Measurements from ENCODE around the gene C1orf21. TPM values are rescaled to one million over a fixed set of nuclear protein-coding genes. Genes with fewer than 3 reads are reported as not detected.

Gene C1orf21
- polyA plus RNA-seq, 1 donor (not counting 4 experiments of a cell fraction or from before 2014, with no cell fraction given) = 44.3 TPM

GRCh38 chr1:184482136-184482535 is 95.3 kb downstream of the C1orf21 start:
- peaks cover 10% of the 10 kb centered on the region for H3K79me2 ChIP-seq (ENCODE audit: control insufficient read depth, insufficient read depth, low read length)
- no peak overlapping the region for H2AFZ ChIP-seq (ENCODE audit: control insufficient read depth, low read length)
- H3K9me3 ChIP-seq (ENCODE audit: control insufficient read depth, low read depth, low read length) = no peaks in the 10 kb centered on the region
- no peak overlapping the region for H3K4me3 ChIP-seq (ENCODE audit: control insufficient read depth in 2 of 3, extremely low read depth in 1 of 3, insufficient read depth in 2 of 3, low read depth in 1 of 3, low read length in 3 of 3)
- TF ChIP-seq EZH2 (IDR thresholded peaks at IDR 0.05; ENCODE audit: low read length) = no peak
- TF ChIP-seq CTCF (optimal IDR thresholded peaks at IDR 0.05 in 1 of 3, IDR thresholded peaks at IDR 0.05 in 1 of 3, conservative IDR thresholded peaks at IDR 0.05 in 1 of 3; ENCODE audit: extremely low read depth in 1 of 3, insufficient read depth in 2 of 3, low read length in 3 of 3) = no peak
- no peak overlapping the region for H3K27ac ChIP-seq (ENCODE audit: control insufficient read depth, insufficient read depth, low read length)
- H3K27me3 ChIP-seq (ENCODE audit: control insufficient read depth, extremely low read depth, insufficient read depth, low read length) = no peaks in the 10 kb centered on the region
- H3K36me3 ChIP-seq (ENCODE audit: control insufficient read depth in 2 of 2, extremely low read depth in 1 of 2, insufficient read depth in 2 of 2, low read length in 2 of 2) = peaks cover 0 to 3% of the 10 kb centered on the region in 2 experiments
- H3K9me1 ChIP-seq (ENCODE audit: control insufficient read depth, extremely low read depth, insufficient read depth, low read length) = no peaks in the 10 kb centered on the region
- no peaks in the 10 kb centered on the region for H4K20me1 ChIP-seq (ENCODE audit: control insufficient read depth, extremely low read depth, insufficient read depth, low read length)
- H3K9ac ChIP-seq (ENCODE audit: control insufficient read depth, extremely low read depth, insufficient read depth, low read length) = no peak overlapping the region
- DNase-seq (ENCODE audit: low read depth, low spot score) (no peak), FAIRE-seq (no peak)
- dilution Hi-C loops (cut with MboI; ENCODE audit: extremely low pct_ligation_motif_present, low sequenced_read_pairs) = no loop called here
- peaks cover 22% of the 10 kb centered on the region for H3K4me1 ChIP-seq (ENCODE audit: control insufficient read depth, extremely low read depth, insufficient read depth, low read length)
- H3K4me2 ChIP-seq (ENCODE audit: control insufficient read depth, extremely low read depth, insufficient read depth, low read depth, low read length) = no peak overlapping the region

GRCh38 chr1:184483101-184483683 is 96.4 kb downstream of the C1orf21 start:
- no peaks in the 10 kb centered on the region for H3K9me3 ChIP-seq (ENCODE audit: control insufficient read depth, low read depth, low read length)
- H3K4me1 ChIP-seq (ENCODE audit: control insufficient read depth, extremely low read depth, insufficient read depth, low read length) = peaks cover 22% of the 10 kb centered on the region
- dilution Hi-C loops (cut with MboI; ENCODE audit: extremely low pct_ligation_motif_present, low sequenced_read_pairs) = no loop called here
- no peak overlapping the region for H3K4me2 ChIP-seq (ENCODE audit: control insufficient read depth, extremely low read depth, insufficient read depth, low read depth, low read length)
- no peaks in the 10 kb centered on the region for H4K20me1 ChIP-seq (ENCODE audit: control insufficient read depth, extremely low read depth, insufficient read depth, low read length)
- H2AFZ ChIP-seq (ENCODE audit: control insufficient read depth, low read length) = no peak overlapping the region
- FAIRE-seq (no peak), DNase-seq (ENCODE audit: low read depth, low spot score) (no peak)
- peaks cover 20% of the 10 kb centered on the region for H3K79me2 ChIP-seq (ENCODE audit: control insufficient read depth, insufficient read depth, low read length)
- no peaks in the 10 kb centered on the region for H3K9me1 ChIP-seq (ENCODE audit: control insufficient read depth, extremely low read depth, insufficient read depth, low read length)
- H3K27ac ChIP-seq (ENCODE audit: control insufficient read depth, insufficient read depth, low read length) = no peak overlapping the region
- no peak overlapping the region for H3K9ac ChIP-seq (ENCODE audit: control insufficient read depth, extremely low read depth, insufficient read depth, low read length)
- H3K36me3 ChIP-seq (ENCODE audit: control insufficient read depth in 2 of 2, extremely low read depth in 1 of 2, insufficient read depth in 2 of 2, low read length in 2 of 2) = peaks cover 0 to 2% of the 10 kb centered on the region in 2 experiments
- H3K27me3 ChIP-seq (ENCODE audit: control insufficient read depth, extremely low read depth, insufficient read depth, low read length) = no peaks in the 10 kb centered on the region
- TF ChIP-seq EZH2 (IDR thresholded peaks at IDR 0.05; ENCODE audit: low read length) = no peak
- TF ChIP-seq CTCF (optimal IDR thresholded peaks at IDR 0.05 in 1 of 3, IDR thresholded peaks at IDR 0.05 in 1 of 3, conservative IDR thresholded peaks at IDR 0.05 in 1 of 3; ENCODE audit: extremely low read depth in 1 of 3, insufficient read depth in 2 of 3, low read length in 3 of 3) = no peak
- no peak overlapping the region for H3K4me3 ChIP-seq (ENCODE audit: control insufficient read depth in 2 of 3, extremely low read depth in 1 of 3, insufficient read depth in 2 of 3, low read depth in 1 of 3, low read length in 3 of 3)
